ENCODE results near the gene LINGO3.

LINGO3 gene

DNA sequence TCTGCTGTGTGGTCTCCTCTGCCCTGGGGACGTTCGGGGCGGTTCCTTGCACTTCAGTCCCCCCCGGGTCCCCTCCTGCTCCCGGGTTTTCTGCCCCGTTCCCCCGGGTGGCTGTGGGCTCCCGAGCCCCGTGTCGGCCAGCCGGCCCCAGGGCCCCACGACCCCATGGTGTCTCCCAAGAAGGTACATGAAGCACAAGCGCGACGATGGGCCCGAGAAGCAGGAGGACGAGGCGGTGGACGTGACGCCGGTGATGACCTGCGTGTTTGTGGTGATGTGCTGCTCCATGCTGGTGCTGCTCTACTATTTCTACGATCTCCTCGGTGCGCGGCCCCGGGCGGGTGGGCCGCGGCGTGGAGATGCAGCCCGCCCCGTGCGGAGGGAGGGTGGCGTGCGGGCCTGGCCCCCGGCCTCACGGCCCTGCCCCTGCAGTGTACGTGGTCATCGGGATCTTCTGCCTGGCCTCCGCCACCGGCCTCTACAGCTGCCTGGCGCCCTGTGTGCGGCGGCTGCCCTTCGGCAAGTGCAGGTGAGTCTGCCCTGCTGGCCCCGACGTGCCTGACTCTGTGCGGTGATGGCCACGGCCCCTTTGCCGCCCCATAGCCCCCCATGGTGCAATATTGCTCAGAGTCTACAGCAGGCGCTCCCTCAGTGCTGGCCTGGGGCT is 31.8 kb upstream of the LINGO3 start:
- Histone ChIP-seq H3K27ac (ENCODE audit: poor library complexity, severe bottlenecking) (no peak overlapping the region), H3K9me3 (ENCODE audit: severe bottlenecking) (no peaks in the 10 kb centered on the region), H3K36me3 (ENCODE audit: low read depth) (0 out of 2 replicates have a peak, but pooled peaks cover 3% of the 10 kb centered on the region), H3K27me3 (ENCODE audit: insufficient read depth, poor library complexity, severe bottlenecking) (no peaks in the 10 kb centered on the region), H3K4me3 (ENCODE audit: severe bottlenecking) (no peak overlapping the region), H3K4me1 (ENCODE audit: insufficient read depth, poor library complexity, severe bottlenecking) (no peaks in the 10 kb centered on the region)
- ATAC-seq (ENCODE audit: low read depth) (no peak), DNase-seq (ENCODE audit: low spot score) (no peak)
- TF ChIP-seq, protein P1, sequence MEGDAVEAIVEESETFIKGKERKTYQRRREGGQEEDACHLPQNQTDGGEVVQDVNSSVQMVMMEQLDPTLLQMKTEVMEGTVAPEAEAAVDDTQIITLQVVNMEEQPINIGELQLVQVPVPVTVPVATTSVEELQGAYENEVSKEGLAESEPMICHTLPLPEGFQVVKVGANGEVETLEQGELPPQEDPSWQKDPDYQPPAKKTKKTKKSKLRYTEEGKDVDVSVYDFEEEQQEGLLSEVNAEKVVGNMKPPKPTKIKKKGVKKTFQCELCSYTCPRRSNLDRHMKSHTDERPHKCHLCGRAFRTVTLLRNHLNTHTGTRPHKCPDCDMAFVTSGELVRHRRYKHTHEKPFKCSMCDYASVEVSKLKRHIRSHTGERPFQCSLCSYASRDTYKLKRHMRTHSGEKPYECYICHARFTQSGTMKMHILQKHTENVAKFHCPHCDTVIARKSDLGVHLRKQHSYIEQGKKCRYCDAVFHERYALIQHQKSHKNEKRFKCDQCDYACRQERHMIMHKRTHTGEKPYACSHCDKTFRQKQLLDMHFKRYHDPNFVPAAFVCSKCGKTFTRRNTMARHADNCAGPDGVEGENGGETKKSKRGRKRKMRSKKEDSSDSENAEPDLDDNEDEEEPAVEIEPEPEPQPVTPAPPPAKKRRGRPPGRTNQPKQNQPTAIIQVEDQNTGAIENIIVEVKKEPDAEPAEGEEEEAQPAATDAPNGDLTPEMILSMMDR (IDR thresholded peaks at IDR 0.05; ENCODE audit: poor library complexity, severe bottlenecking) = no peak

DNA sequence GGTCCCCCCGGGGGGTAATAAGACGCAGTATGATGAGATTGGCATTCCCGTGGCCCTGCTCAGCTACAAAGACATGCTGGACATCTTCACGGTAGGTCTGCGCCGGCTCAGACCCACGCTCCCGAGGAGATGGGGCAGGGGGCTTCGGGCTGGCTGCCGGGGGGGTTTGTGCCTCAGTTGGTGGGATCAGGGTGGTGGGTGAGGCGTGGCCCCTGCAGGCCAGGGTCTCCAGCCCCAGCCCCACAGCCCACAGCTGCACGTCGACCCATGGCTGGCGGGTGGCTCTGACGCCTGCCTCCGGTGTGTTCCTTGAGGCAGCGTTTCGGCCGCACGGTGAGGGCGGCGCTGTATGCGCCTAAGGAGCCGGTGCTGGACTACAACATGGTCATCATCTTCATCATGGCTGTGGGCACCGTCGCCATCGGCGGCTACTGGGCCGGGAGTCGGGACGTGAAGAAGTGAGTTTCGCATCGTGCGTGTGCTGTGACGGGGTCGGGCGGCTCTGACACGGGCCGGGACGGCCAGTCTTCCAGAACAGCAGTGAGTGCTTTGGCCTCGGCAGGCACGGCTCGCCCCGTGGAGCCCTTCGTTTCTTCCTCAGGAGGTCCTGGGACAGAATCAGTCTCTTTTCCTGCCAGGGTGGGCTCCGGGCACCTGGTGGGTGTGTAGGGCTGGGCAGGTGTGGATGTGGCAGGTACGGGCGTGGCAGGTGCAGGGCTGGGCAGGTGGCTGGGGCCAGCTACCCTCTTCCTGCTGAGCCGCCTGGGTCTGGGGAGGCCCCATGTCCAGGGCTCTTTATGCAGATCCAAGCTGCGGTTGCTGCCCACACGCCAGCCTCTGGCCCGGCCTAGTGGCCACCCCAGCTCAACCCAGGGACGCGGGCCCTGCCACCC is 31.0 kb upstream of the LINGO3 start:
- Histone ChIP-seq H3K9me3 (ENCODE audit: severe bottlenecking) (no peaks in the 10 kb centered on the region), H3K27ac (ENCODE audit: poor library complexity, severe bottlenecking) (no peak overlapping the region), H3K27me3 (ENCODE audit: insufficient read depth, poor library complexity, severe bottlenecking) (no peaks in the 10 kb centered on the region), H3K4me3 (ENCODE audit: severe bottlenecking) (no peak overlapping the region), H3K36me3 (ENCODE audit: low read depth) (0 out of 2 replicates have a peak, but pooled peaks cover 3% of the 10 kb centered on the region), H3K4me1 (ENCODE audit: insufficient read depth, poor library complexity, severe bottlenecking) (no peaks in the 10 kb centered on the region)
- ATAC-seq (ENCODE audit: low read depth) (no peak), DNase-seq (ENCODE audit: low spot score) (no peak)
- TF ChIP-seq, protein P1 (IDR thresholded peaks at IDR 0.05; ENCODE audit: poor library complexity, severe bottlenecking) = no peak

DNA sequence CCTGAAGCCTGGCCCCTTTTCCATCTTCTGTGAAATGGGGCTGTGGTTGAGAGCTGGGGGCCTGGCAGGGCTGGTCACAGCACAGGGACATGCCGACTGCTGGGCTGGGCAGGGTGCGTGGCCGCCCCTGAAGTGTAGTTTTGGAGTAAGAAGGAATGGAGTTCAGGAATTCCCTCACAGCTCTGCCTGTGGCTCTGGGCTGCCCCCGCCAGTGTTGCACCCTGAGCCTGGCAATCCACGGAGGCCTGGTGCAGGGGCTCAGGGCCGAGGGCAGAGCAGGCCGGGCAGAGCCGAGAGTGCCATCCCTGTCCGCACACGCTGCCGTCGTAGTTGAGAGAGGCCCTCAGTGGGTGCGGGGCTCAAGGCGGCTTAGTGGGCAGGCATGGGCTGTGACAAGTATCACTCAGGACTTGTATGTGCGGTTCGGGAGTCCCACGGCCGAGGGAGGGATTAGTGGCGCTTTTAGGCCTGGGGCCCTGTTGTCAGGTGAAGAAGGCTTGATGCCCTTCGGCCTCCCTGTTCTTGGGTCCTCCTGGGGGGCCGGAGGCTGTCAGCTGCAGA is 30.2 kb upstream of the LINGO3 start:
- no peaks in the 10 kb centered on the region for H3K9me3 ChIP-seq (ENCODE audit: severe bottlenecking)
- H3K4me3 ChIP-seq (ENCODE audit: severe bottlenecking) = no peak overlapping the region
- no peaks in the 10 kb centered on the region for H3K4me1 ChIP-seq (ENCODE audit: insufficient read depth, poor library complexity, severe bottlenecking)
- H3K27me3 ChIP-seq (ENCODE audit: insufficient read depth, poor library complexity, severe bottlenecking) = no peaks in the 10 kb centered on the region
- TF ChIP-seq, protein P1 (IDR thresholded peaks at IDR 0.05; ENCODE audit: poor library complexity, severe bottlenecking) = no peak
- H3K27ac ChIP-seq (ENCODE audit: poor library complexity, severe bottlenecking) = no peak overlapping the region
- 0 out of 2 replicates have a peak, but pooled peaks cover 3% of the 10 kb centered on the region for H3K36me3 ChIP-seq (ENCODE audit: low read depth)
- ATAC-seq (ENCODE audit: low read depth) (no peak), DNase-seq (ENCODE audit: low spot score) (no peak)

DNA sequence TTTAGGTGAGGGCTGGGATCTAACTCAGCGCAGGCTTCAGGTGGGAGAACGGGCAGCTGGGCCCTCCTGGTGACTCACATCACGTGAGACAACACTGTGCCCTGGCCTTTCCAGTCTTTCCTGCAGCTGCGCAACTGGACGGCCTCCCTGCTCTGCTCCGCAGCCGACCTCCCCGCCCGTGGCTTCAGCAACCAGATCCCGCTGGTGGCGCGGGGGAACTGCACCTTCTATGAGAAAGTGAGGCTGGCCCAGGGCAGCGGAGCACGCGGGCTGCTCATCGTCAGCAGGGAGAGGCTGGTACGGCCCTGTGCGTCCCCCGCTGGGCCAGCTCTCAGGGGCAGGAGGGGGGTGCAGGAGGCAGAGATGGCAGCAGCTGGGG is 29.4 kb upstream of the LINGO3 start:
- no peaks in the 10 kb centered on the region for H3K4me1 ChIP-seq (ENCODE audit: insufficient read depth, poor library complexity, severe bottlenecking)
- no peak for DNase-seq (ENCODE audit: low spot score)
- 0 out of 2 replicates have a peak, but pooled peaks cover 3% of the 10 kb centered on the region for H3K36me3 ChIP-seq (ENCODE audit: low read depth)
- TF ChIP-seq, protein P1 (IDR thresholded peaks at IDR 0.05; ENCODE audit: poor library complexity, severe bottlenecking) = no peak
- H3K4me3 ChIP-seq (ENCODE audit: severe bottlenecking) = no peak overlapping the region
- H3K9me3 ChIP-seq (ENCODE audit: severe bottlenecking) = no peaks in the 10 kb centered on the region
- no peak for ATAC-seq (ENCODE audit: low read depth)
- no peak overlapping the region for H3K27ac ChIP-seq (ENCODE audit: poor library complexity, severe bottlenecking)
- H3K27me3 ChIP-seq (ENCODE audit: insufficient read depth, poor library complexity, severe bottlenecking) = no peaks in the 10 kb centered on the region
